ENCODE data around the gene STIM2. TPM values are rescaled to one million over a fixed set of nuclear protein-coding genes. Genes with fewer than 3 reads are reported as not detected.

Gene STIM2
- polyA plus RNA-seq, 4 donors: 7.6 to 28.0 (median 15.7) TPM

GRCh38 chr4:27057053-27057452 lies 196.4 kb downstream of the STIM2 start:
- no peak overlapping the region for H3K4me3 ChIP-seq (ENCODE audit: low read depth in 1 of 3, low read length in 3 of 3)
- peak; percentile 11 to 42 for DNase-seq
- FAIRE-seq: no peak
- H3K27me3 ChIP-seq (ENCODE audit: control insufficient read depth in 3 of 3, insufficient read depth in 3 of 3, low read length in 3 of 3): no peaks in the 10 kb centered on the region
- H3K9me3 ChIP-seq (ENCODE audit: control insufficient read depth in 2 of 2, insufficient read depth in 1 of 2, low read depth in 1 of 2, low read length in 1 of 2): peaks cover 0 to 8% of the 10 kb centered on the region in 2 donors
- H3K36me3 ChIP-seq (ENCODE audit: control insufficient read depth in 3 of 3, insufficient read depth in 2 of 3, low read depth in 1 of 3, low read length in 3 of 3): no peaks in the 10 kb centered on the region
- WGBS, 3 donors: 26 to 63% (median 44%) methylated on average over 10 of the region's 10 CpGs
- H3K4me1 ChIP-seq (ENCODE audit: control insufficient read depth in 3 of 3, insufficient read depth in 2 of 3, low read depth in 1 of 3, low read length in 2 of 3): peaks cover 0 to 2% (median 0%) of the 10 kb centered on the region in 3 donors
- H3K27ac ChIP-seq (ENCODE audit: low read depth in 1 of 3, low read length in 2 of 3): no peak overlapping the region

GRCh38 chr4:27057662-27058061 lies 197.0 kb downstream of the STIM2 start:
- FAIRE-seq: no peak
- Histone ChIP-seq H3K27me3 (ENCODE audit: control insufficient read depth in 3 of 3, insufficient read depth in 3 of 3, low read length in 3 of 3) (no peaks in the 10 kb centered on the region), H3K4me1 (ENCODE audit: control insufficient read depth in 3 of 3, insufficient read depth in 2 of 3, low read depth in 1 of 3, low read length in 2 of 3) (peaks cover 0 to 2% (median 0%) of the 10 kb centered on the region in 3 donors)

GRCh38 chr4:27058819-27059406 lies 198.3 kb downstream of the STIM2 start:
- Histone ChIP-seq H3K9me3 (ENCODE audit: control insufficient read depth in 2 of 2, insufficient read depth in 1 of 2, low read depth in 1 of 2, low read length in 1 of 2) (peaks cover 0 to 8% of the 10 kb centered on the region in 2 donors), H3K27ac (ENCODE audit: low read depth in 1 of 3, low read length in 2 of 3) (no peak overlapping the region), H3K4me1 (ENCODE audit: control insufficient read depth in 3 of 3, insufficient read depth in 2 of 3, low read depth in 1 of 3, low read length in 2 of 3) (peaks cover 0 to 2% (median 0%) of the 10 kb centered on the region in 3 donors), H3K27me3 (ENCODE audit: control insufficient read depth in 3 of 3, insufficient read depth in 3 of 3, low read length in 3 of 3) (no peaks in the 10 kb centered on the region), H3K4me3 (ENCODE audit: low read depth in 1 of 3, low read length in 3 of 3) (no peak overlapping the region), H3K36me3 (ENCODE audit: control insufficient read depth in 3 of 3, insufficient read depth in 2 of 3, low read depth in 1 of 3, low read length in 3 of 3) (no peaks in the 10 kb centered on the region)
- 50 to 74% (median 56%) methylated on average over 5 of the region's 5 CpGs for WGBS, 3 donors
- DNase-seq (no peak), FAIRE-seq (no peak)

More at GRCh38 chr4:27057662-27058061, 197.0 kb downstream of the STIM2 start:
- no peak for DNase-seq
- WGBS, 3 donors: 80 to 84% (median 82%) methylated on average over 6 of the region's 6 CpGs
- Histone ChIP-seq H3K27ac (ENCODE audit: low read depth in 1 of 3, low read length in 2 of 3) (no peak overlapping the region), H3K4me3 (ENCODE audit: low read depth in 1 of 3, low read length in 3 of 3) (no peak overlapping the region), H3K9me3 (ENCODE audit: control insufficient read depth in 2 of 2, insufficient read depth in 1 of 2, low read depth in 1 of 2, low read length in 1 of 2) (peaks cover 0 to 8% of the 10 kb centered on the region in 2 donors), H3K36me3 (ENCODE audit: control insufficient read depth in 3 of 3, insufficient read depth in 2 of 3, low read depth in 1 of 3, low read length in 3 of 3) (no peaks in the 10 kb centered on the region)

GRCh38 chr4:27059446-27059845 lies 198.8 kb downstream of the STIM2 start:
- no peak for DNase-seq

GRCh38 chr4:27062256-27062655 lies 201.6 kb downstream of the STIM2 start:
- WGBS, 3 donors: 78 to 87% (median 85%) methylated on average over 7 of the region's 7 CpGs
- Histone ChIP-seq H3K4me3 (ENCODE audit: low read depth in 1 of 3, low read length in 3 of 3) (no peak overlapping the region), H3K27ac (ENCODE audit: low read depth in 1 of 3, low read length in 2 of 3) (no peak overlapping the region), H3K27me3 (ENCODE audit: control insufficient read depth in 3 of 3, insufficient read depth in 3 of 3, low read length in 3 of 3) (peaks cover 0 to 3% (median 0%) of the 10 kb centered on the region in 3 donors), H3K36me3 (ENCODE audit: control insufficient read depth in 3 of 3, insufficient read depth in 2 of 3, low read depth in 1 of 3, low read length in 3 of 3) (no peaks in the 10 kb centered on the region), H3K4me1 (ENCODE audit: control insufficient read depth in 3 of 3, insufficient read depth in 2 of 3, low read depth in 1 of 3, low read length in 2 of 3) (no peaks in the 10 kb centered on the region), H3K9me3 (ENCODE audit: control insufficient read depth in 2 of 2, insufficient read depth in 1 of 2, low read depth in 1 of 2, low read length in 1 of 2) (peaks cover 0 to 2% of the 10 kb centered on the region in 2 donors)
- FAIRE-seq: no peak
- no peak for DNase-seq

More at GRCh38 chr4:27059446-27059845, 198.8 kb downstream of the STIM2 start:
- no peak overlapping the region for H3K4me3 ChIP-seq (ENCODE audit: low read depth in 1 of 3, low read length in 3 of 3)
- H3K27ac ChIP-seq (ENCODE audit: low read depth in 1 of 3, low read length in 2 of 3): no peak overlapping the region
- FAIRE-seq: no peak
- no peaks in the 10 kb centered on the region for H3K36me3 ChIP-seq (ENCODE audit: control insufficient read depth in 3 of 3, insufficient read depth in 2 of 3, low read depth in 1 of 3, low read length in 3 of 3)
- WGBS, 3 donors: 88 to 90% (median 89%) methylated on average over 5 of the region's 5 CpGs
- H3K27me3 ChIP-seq (ENCODE audit: control insufficient read depth in 3 of 3, insufficient read depth in 3 of 3, low read length in 3 of 3): no peaks in the 10 kb centered on the region
- H3K9me3 ChIP-seq (ENCODE audit: control insufficient read depth in 2 of 2, insufficient read depth in 1 of 2, low read depth in 1 of 2, low read length in 1 of 2): peaks cover 0 to 8% of the 10 kb centered on the region in 2 donors
- H3K4me1 ChIP-seq (ENCODE audit: control insufficient read depth in 3 of 3, insufficient read depth in 2 of 3, low read depth in 1 of 3, low read length in 2 of 3): peaks cover 0 to 2% (median 0%) of the 10 kb centered on the region in 3 donors

DNA sequence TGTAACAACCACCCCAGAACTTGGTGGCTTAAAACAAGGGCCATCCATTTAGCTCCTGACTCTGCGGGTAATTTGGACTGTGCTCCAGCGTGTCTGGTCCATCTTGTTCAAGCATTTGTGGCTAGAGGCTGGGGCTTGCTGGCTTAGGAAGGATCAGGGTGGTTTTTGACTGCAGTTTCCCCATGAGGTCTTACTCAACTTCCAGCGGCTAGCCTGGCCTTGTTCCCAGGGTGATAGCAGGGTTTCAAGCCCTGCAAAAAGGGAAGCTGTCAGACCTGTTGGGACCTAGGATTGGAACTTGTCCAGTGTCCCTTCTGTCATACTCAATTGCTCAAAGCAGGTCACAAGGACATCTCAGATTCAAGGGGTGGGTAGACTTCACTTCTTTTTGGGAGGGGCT lies 205.9 kb downstream of the STIM2 start:
- Histone ChIP-seq H3K36me3 (ENCODE audit: control insufficient read depth in 3 of 3, insufficient read depth in 2 of 3, low read depth in 1 of 3, low read length in 3 of 3) (no peaks in the 10 kb centered on the region), H3K4me3 (ENCODE audit: low read depth in 1 of 3, low read length in 3 of 3) (no peak overlapping the region), H3K4me1 (ENCODE audit: control insufficient read depth in 3 of 3, insufficient read depth in 2 of 3, low read depth in 1 of 3, low read length in 2 of 3) (no peaks in the 10 kb centered on the region), H3K9me3 (ENCODE audit: control insufficient read depth in 2 of 2, insufficient read depth in 1 of 2, low read depth in 1 of 2, low read length in 1 of 2) (no peaks in the 10 kb centered on the region), H3K27ac (ENCODE audit: low read depth in 1 of 3, low read length in 2 of 3) (no peak overlapping the region), H3K27me3 (ENCODE audit: control insufficient read depth in 3 of 3, insufficient read depth in 3 of 3, low read length in 3 of 3) (peaks cover 0 to 3% (median 0%) of the 10 kb centered on the region in 3 donors)
- WGBS, 3 donors: 59 to 71% (median 66%) methylated on average over 3 of the region's 3 CpGs
- DNase-seq (no peak), FAIRE-seq (no peak)

- no peak overlapping the region for H3K27ac ChIP-seq (ENCODE audit: low read depth in 1 of 3, low read length in 2 of 3)
- no peak overlapping the region for H3K4me3 ChIP-seq (ENCODE audit: low read depth in 1 of 3, low read length in 3 of 3)
- 17 to 69% (median 38%) methylated on average over 14 of the region's 14 CpGs for WGBS, 3 donors
- no peaks in the 10 kb centered on the region for H3K36me3 ChIP-seq (ENCODE audit: control insufficient read depth in 3 of 3, insufficient read depth in 2 of 3, low read depth in 1 of 3, low read length in 3 of 3)
- DNase-seq (peak in 1 of 2 donors; percentile 15), FAIRE-seq (no peak)
- H3K27me3 ChIP-seq (ENCODE audit: control insufficient read depth in 3 of 3, insufficient read depth in 3 of 3, low read length in 3 of 3): peaks cover 0 to 3% (median 0%) of the 10 kb centered on the region in 3 donors
- H3K4me1 ChIP-seq (ENCODE audit: control insufficient read depth in 3 of 3, insufficient read depth in 2 of 3, low read depth in 1 of 3, low read length in 2 of 3): no peaks in the 10 kb centered on the region
- H3K9me3 ChIP-seq (ENCODE audit: control insufficient read depth in 2 of 2, insufficient read depth in 1 of 2, low read depth in 1 of 2, low read length in 1 of 2): no peaks in the 10 kb centered on the region
Observed at GRCh38 chr4:27068151-27068867, 207.7 kb downstream of the STIM2 start.
